ENCODE data around the gene TARP.

The TARP gene

DNA sequence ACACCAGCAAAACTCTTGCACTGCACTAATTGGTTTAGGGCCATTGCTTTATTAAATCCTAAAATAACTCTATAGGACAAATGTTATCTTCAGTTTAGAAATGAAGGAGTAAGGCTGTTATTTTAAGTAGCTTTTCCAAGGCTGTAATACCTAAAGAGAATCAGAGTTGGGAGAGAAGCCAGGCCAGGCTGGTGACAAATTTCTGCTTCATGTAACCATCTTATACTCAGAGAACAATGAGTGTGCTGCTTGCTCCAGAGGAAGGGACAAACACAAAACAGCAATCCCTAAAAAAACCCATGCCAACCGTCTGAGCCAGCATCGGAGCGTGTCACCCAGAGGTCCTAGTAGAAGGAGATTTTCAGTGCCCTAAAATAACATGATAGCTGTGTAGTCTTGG is 49.7 kb upstream of the TARP start (continued):
- TF ChIP-seq, protein P1, sequence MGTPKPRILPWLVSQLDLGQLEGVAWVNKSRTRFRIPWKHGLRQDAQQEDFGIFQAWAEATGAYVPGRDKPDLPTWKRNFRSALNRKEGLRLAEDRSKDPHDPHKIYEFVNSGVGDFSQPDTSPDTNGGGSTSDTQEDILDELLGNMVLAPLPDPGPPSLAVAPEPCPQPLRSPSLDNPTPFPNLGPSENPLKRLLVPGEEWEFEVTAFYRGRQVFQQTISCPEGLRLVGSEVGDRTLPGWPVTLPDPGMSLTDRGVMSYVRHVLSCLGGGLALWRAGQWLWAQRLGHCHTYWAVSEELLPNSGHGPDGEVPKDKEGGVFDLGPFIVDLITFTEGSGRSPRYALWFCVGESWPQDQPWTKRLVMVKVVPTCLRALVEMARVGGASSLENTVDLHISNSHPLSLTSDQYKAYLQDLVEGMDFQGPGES (IDR thresholded peaks at IDR 0.05; ENCODE audit: low read depth, low read length), result no peak
- TF ChIP-seq, protein P2, sequence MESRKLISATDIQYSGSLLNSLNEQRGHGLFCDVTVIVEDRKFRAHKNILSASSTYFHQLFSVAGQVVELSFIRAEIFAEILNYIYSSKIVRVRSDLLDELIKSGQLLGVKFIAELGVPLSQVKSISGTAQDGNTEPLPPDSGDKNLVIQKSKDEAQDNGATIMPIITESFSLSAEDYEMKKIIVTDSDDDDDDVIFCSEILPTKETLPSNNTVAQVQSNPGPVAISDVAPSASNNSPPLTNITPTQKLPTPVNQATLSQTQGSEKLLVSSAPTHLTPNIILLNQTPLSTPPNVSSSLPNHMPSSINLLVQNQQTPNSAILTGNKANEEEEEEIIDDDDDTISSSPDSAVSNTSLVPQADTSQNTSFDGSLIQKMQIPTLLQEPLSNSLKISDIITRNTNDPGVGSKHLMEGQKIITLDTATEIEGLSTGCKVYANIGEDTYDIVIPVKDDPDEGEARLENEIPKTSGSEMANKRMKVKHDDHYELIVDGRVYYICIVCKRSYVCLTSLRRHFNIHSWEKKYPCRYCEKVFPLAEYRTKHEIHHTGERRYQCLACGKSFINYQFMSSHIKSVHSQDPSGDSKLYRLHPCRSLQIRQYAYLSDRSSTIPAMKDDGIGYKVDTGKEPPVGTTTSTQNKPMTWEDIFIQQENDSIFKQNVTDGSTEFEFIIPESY (IDR thresholded peaks at IDR 0.05; ENCODE audit: borderline replicate concordance, low read depth), result no peak
- TF ChIP-seq TCF12 (IDR thresholded peaks at IDR 0.05), result no peak
- no peak for TF ChIP-seq TEAD4 (IDR thresholded peaks at IDR 0.05; ENCODE audit: borderline replicate concordance, insufficient read depth)

DNA sequence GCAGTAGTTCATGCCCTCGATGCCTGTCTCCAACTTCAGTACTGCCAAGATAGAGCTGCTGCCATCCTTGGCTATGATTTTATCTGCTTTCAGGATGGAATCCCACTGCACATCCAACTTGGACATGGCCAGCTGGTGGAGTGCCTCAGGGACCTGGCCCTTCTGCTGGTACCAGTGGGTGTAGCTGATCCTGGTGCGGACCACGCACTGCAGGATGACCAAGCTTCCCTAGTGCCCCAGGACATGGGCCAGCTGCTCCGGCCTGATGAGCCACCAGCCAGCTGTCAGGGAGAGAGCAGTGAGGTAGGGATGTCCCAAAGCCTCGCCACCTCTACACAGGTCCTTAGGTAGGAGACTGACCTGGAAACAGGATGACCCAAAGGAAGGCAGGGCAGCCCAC is 49.0 kb upstream of the TARP start:
- H3K4me1 ChIP-seq (ENCODE audit: control insufficient read depth in 1 of 2, insufficient read depth in 2 of 2, low read depth in 1 of 2, low read length in 1 of 2), result peaks cover 0 to 8% of the 10 kb centered on the region in 2 experiments; a peak in 1 of 4 replicates
- 83% methylated on average over 3 of the region's 5 CpGs for WGBS (ENCODE audit: low lambda C conversion rate)
- H3K9me2 ChIP-seq, result no peaks in the 10 kb centered on the region
- H3K27me3 ChIP-seq (ENCODE audit: insufficient read depth), result peaks cover 11% of the 10 kb centered on the region; the same call in 1 of the 2 replicates
- DNase-seq, result no peak
- TF ChIP-seq TEAD4 (IDR thresholded peaks at IDR 0.05; ENCODE audit: borderline replicate concordance, insufficient read depth) (no peak), NRF1 (IDR thresholded peaks at IDR 0.05; ENCODE audit: low read depth, low read length) (no peak), RCOR1 (IDR thresholded peaks at IDR 0.05; ENCODE audit: low read length) (no peak), CHD2 (IDR thresholded peaks at IDR 0.05; ENCODE audit: low read length, partially characterized antibody) (no peak), TCF12 (IDR thresholded peaks at IDR 0.05) (no peak), GABPA (IDR thresholded peaks at IDR 0.05; ENCODE audit: low read depth) (no peak), POLR2AphosphoS5 (IDR thresholded peaks at IDR 0.05; ENCODE audit: low read depth, low read length) (no peak), SMC3 (IDR thresholded peaks at IDR 0.05; ENCODE audit: low read depth, low read length) (no peak)
- TF ChIP-seq, protein P3, sequence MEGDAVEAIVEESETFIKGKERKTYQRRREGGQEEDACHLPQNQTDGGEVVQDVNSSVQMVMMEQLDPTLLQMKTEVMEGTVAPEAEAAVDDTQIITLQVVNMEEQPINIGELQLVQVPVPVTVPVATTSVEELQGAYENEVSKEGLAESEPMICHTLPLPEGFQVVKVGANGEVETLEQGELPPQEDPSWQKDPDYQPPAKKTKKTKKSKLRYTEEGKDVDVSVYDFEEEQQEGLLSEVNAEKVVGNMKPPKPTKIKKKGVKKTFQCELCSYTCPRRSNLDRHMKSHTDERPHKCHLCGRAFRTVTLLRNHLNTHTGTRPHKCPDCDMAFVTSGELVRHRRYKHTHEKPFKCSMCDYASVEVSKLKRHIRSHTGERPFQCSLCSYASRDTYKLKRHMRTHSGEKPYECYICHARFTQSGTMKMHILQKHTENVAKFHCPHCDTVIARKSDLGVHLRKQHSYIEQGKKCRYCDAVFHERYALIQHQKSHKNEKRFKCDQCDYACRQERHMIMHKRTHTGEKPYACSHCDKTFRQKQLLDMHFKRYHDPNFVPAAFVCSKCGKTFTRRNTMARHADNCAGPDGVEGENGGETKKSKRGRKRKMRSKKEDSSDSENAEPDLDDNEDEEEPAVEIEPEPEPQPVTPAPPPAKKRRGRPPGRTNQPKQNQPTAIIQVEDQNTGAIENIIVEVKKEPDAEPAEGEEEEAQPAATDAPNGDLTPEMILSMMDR (IDR thresholded peaks at IDR 0.05), result no peak
- no peaks in the 10 kb centered on the region for H3K9me3 ChIP-seq
- no peak overlapping the region for H3K27ac ChIP-seq (ENCODE audit: low read depth in 2 of 2, low read length in 1 of 2)
- H3K4me2 ChIP-seq, result no peak overlapping the region
- no peak overlapping the region for H3K9ac ChIP-seq
- no peak overlapping the region for H3K4me3 ChIP-seq (ENCODE audit: low read depth in 2 of 2, low read length in 1 of 2)
- H3K36me3 ChIP-seq (replicated peaks in 1 of 2; ENCODE audit: control insufficient read depth in 1 of 2, insufficient read depth in 2 of 2, low read length in 1 of 2), result no peaks in the 10 kb centered on the region
- peaks cover 5% of the 10 kb centered on the region for H3F3A ChIP-seq (replicated peaks; ENCODE audit: insufficient read depth)
- CTCF ChIA-PET, result interaction anchor here (0.9 to 7.8 kb wide), 7 partner anchors 13 to 263 kb away, joined by 3 to 66 read pairs (median 4); no protein-coding TSS in a partner anchor
- no peak overlapping the region for H2AFZ ChIP-seq (ENCODE audit: low read depth)
- no peaks in the 10 kb centered on the region for H3K79me2 ChIP-seq (ENCODE audit: insufficient read depth)
- H4K20me1 ChIP-seq (ENCODE audit: insufficient read depth), result no peaks in the 10 kb centered on the region
- POLR2A ChIA-PET, result interaction anchor here (0.7 kb wide), 1 partner anchor 428 kb away, joined by 3 read pairs; no protein-coding TSS in a partner anchor
